GM19455 (cell line): ENCODE data around the gene OBSL1.
A peak's percentile ranks its signal among the peaks of the same experiment; 100 is the strongest.

Source experiments
- ATAC-seq: cut with Tn5 transposase; IDR thresholded peaks from one replicate; pipeline ENCODE4 v1.9.1; 2021; ENCODE audit not compliant: unreplicated experiment

Gene OBSL1

DNA sequence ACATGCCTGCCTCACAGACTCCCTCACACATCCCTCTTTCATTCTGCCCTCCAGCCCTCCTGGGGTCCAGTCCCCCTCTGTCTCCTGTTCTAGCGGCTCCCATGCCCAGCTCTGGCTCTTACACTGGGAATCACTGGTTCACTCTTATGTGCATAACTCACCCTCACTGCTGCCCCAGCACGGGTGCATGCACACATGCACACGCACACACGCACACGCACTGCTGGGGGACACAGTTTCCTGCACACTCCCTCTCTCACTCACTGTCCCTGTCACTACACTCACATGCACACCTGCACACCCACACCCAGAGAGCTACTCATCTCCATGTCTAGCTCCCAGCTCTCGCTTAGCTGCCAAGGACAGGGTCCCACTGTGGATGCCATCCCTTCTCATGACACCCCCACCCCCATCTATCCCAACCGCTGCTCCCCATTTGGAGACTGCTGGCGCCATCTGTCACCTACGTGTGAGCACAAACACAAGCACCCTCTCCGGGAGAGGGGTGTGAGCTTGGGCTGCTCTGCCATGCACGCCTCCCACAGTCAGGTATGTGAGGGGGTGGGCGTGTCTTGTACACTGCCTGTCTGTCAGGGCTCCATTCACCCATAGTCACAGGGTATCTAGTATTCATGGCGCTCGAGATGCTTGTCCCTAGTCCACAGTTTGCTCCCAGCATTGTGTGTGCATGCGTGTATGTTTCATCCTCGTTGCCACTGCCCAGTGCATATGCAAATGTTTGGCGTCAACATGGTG lies 55.3 kb downstream of the OBSL1 start:
- ATAC-seq: no peak

DNA sequence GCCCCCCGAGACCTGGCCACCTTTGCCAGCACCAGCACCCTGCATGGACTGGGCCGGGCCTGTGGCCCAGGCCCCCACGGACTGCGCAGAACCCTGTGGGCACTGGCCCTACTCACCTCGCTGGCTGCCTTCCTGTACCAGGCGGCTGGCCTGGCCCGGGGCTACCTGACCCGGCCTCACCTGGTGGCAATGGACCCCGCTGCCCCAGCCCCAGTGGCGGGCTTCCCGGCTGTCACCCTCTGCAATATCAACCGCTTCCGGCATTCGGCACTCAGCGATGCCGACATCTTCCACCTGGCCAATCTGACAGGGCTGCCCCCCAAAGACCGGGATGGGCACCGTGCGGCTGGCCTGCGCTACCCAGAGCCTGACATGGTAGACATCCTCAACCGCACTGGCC lies 56.5 kb downstream of the OBSL1 start:
- ATAC-seq: no peak

DNA sequence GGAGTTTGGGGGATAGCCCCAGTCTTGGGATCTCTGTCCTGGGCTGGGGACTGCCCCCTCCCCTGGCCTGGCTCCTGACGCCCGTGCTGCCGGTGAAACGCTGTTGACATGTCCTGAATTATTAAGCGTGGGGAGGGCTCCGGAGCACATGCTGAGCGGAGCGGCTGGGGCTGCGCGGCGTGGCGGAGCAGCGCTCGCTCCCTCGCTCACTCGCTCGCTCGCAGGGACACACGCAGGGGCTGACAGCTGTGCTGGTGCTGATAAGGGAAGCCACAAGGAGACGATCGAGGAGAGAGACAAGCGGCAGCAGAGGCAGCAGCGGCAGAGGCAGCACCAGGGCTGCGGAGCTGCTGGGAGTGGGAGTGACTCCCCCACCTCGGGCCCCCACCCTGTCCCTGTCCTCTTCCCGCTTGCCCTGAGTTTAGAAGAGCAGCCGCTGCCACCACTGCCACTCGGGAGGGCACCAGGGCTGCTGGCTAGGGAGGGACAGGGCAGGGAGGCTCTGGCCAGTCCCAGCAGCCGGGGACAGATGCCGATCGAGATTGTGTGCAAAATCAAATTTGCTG lies 57.1 kb downstream of the OBSL1 start, which contains the start of gene ASIC4:
TSS of gene ASIC4 (plus strand) at position 287 of the 566 bp plus-strand sequence. CDS start at position 530, 243 bp downstream.
- no peak for ATAC-seq

DNA sequence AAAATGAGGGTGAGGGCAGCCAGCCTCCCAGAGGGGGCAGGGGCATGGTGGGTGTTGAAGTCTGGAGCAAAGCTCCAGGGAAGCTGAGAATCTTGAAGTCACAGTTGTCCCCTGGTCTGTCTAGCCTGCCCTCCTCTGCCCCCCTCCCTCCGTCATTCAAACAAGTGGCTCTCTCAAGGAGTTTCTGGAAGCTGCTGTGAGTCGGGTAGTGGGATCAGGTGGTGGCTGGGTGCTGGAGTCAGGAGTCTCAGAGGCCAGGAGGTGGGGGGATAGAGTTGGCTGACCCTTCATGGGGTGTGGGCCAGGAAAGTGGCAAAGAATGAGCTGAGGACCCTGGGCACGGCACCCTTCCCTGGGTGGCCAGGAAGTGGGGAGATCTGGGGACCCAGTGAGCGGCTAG lies 57.6 kb downstream of the OBSL1 start:
- ATAC-seq: no peak

DNA sequence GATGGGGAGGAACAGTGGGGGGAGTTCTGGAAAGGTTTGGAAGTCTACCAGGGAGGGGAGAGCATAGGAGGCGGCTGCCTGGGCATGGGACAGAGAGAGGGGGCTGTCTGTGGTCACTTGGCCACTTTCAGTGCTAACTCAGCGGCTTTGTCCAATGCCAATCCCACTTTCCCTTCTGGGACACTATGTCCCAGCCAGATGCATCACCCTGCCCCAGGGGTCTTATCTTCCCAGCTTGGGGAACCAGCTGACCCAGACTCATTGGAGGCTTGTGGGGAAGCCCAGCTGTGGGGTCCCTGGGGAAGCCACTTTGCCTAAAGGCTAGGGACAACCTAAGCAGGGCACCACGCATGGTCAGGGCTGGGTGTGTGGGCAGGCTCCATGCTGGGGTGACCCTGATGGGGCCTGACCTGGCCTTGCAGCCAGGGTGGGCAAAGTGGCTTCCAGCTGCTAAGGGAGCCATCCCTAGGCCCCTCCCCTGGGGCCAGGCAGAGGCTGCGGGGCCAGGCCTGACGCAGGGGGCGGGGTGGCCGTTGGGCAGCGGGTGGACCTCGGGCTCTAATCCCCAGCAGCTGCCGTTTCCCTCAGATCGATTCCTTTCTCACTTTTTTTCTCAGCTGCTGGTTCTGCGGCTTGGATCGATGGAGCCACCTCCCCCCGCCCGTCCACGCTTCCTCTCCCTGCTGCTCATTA lies 58.7 kb downstream of the OBSL1 start:
- ATAC-seq: no peak

DNA sequence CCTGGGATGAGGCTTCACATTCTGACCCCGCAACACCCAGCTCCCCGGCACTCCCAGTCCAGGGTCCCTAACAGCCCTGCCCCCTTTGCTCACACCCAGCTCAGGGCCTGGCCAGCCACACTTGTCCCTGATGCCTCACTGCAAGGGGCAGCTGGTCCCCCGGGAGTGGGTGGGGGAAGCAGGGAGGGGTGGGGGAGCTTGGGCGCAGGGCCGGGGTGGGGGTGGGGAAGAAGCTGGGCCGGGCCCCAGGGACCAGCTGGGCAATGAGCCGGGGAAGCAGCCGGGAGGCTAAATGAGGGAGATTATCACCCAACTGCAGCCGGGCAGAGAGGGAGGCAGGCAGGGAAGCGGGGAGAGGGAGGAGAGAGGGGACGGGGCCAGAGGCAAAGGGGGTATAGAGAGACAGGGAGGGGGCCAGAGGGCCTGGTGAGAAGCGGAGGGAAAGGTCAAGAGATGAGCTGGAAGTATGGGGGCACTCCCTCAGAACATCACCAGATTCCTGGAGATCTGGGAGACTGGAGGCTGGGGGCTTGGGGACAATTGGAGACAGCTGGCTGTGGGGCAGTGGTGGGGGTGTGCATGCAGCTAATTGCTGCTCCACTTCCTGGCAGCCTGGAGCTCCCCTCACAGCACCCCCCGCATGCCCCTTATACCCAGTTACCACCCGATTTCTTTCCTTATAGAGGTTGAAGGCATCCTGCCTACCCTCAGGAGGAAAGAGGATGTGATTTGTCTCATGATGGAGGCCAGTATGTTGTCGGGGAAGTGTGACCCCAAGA lies 59.6 kb downstream of the OBSL1 start:
- ATAC-seq: no peak

DNA sequence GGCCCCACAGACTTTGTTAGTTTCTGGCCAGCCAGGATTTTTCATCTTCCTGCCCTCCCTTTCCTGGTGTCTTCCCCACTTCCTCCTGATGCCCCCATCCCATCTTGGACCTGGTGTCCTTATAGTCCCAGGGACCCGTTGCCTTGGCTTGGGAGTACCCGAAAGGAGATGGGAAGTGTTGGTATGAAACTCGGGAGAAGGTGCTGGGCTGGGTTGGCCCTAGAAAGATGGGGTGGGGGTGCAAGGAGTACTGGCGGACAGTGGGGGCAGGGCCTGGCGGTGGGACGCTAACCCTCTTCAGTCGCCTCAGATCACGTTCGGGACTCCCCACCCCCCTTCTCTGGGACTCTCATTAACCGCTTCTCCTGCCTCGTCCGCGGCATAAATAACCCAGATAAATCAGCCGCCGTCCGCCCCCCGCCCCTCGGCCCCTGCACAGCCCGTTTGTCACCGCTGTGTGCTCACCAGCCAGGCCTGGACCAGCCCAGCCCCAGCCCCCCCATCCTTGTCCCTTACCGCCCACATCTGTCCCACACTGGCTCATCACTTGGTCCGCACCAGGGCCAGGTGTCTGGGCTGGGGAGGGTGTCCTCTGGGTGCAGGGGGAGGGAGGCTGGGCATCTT lies 60.7 kb downstream of the OBSL1 start:
- no peak for ATAC-seq

DNA sequence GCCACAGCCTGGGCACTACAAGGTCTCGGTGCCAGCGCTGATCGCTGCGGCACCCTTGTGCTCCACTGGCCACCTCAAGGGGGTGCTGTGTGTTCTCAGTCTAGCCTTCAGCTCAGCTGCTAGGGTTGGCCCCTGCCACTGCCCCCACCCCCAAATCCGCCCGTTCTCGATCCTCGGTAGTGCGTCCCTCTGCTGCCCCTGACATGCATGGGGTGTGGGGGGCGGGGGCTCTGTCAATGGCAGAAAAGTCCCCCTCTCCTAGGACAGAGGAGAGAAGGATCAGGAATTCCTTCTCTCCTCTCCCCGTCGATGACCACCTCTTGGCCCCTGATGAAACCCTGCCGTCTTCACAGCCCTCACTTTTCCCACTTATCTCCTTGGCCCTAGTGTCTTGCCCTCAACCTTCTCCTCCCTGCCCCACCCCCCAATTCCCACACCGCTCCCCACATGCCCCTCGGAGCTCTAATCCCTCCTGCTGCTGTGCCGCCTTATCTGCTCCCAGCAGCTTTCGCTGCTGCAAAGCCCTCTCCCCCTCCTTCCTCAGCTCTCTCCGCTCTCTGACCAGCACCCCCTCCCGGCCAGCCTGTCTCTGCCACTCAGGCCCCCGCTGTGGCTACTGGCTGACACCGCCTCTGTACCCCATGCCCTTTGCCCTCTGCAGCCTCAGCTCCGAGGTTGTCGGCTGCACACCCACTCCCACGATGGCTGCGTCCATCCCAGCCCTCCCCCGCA lies 61.4 kb downstream of the OBSL1 start:
- ATAC-seq: peak; percentile 60

DNA sequence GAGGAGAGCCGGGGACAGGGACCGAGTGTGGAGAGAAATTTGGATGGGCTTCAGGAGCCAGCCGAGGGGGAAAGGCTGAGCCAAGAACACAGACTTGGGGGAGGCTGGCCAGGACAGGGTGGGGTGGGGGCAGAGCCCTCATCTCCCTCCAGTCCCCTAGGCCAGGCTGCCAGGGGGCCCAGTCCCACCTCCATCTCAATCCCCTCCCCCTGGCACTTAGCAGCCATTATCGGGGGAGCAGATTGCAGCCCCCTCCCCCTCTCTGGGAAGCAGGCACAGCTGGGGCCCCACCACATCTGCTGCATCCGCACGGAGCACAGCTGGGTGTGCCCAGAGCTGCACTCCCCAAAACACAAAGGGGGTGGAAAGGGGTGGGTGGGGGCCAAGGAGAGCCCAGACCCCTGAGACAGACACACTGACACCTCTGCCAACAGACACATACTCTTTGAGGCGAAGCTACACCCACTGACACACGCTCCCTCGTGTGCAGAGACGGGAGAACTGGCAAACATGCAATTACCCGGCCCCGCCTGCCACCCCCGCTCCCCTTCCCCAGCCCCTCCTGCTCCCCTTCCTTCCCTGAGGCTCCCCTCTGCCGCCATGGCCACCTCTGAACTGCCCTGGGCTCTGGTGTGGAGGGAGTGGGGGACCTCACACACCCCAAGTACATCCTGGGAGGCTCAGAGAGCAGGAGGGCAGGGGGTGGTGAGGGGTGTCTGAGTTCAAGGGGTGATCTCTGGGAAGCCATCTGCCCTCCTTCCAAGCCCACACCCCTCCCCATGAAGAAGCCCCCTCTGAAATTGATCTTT lies 62.2 kb downstream of the OBSL1 start:
- peak; percentile 12 for ATAC-seq

DNA sequence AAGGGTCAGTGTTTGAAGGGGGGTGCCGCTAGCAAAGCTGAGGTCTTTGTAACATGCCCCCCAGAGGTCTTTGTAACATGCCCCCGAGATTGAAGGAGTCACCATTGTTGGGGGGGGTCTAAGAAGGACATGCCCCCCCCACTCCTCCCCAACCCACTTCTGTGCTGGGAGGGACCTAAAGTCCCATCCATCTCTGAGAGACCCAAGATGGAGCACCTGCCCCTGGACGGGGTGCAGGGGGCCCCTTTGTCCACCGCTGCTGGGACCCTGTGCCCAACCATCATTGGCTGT lies 63.0 kb downstream of the OBSL1 start:
- no peak for ATAC-seq

DNA sequence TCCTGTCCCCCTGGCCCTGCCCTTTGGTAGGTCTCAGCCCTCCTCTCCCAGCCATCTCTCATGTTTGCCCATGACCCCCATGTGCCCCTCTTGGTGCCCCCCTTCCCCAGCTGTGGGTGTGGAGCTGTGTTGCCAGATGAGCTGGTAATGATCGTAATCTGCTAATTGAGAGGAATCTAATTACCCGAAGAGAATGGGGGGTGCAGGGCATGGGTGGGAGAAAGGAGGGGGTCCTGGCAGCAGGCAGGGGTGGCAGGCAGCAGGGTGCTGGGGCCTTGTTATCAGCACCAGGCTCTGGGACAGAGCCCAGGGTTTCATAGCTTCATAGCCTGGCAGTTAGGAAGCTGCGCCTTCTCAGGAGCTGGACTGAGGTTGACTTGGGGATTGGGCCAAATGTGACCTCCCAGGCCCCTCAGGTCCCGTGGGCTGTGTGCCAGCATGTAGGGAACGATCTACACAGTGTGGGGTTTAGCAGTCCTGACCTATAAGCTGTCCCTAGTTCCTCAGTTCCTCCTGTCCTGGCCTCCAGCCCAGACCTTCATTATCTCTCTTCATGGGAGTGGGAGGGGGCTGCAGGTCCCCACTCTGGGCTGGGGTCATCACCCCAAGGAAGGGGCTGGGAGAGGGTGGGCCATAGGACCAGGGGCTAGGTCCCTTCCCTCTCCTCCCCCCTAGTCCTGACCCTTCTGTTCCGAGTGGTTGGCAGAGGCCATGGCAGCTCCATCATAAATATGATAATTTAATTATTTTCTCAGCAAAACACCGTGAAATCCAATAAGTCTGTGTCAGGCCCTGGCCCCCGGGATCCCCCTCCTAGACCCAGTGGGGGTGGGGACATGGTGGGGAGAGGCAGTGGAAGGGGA lies 63.5 kb downstream of the OBSL1 start:
- ATAC-seq: no peak

DNA sequence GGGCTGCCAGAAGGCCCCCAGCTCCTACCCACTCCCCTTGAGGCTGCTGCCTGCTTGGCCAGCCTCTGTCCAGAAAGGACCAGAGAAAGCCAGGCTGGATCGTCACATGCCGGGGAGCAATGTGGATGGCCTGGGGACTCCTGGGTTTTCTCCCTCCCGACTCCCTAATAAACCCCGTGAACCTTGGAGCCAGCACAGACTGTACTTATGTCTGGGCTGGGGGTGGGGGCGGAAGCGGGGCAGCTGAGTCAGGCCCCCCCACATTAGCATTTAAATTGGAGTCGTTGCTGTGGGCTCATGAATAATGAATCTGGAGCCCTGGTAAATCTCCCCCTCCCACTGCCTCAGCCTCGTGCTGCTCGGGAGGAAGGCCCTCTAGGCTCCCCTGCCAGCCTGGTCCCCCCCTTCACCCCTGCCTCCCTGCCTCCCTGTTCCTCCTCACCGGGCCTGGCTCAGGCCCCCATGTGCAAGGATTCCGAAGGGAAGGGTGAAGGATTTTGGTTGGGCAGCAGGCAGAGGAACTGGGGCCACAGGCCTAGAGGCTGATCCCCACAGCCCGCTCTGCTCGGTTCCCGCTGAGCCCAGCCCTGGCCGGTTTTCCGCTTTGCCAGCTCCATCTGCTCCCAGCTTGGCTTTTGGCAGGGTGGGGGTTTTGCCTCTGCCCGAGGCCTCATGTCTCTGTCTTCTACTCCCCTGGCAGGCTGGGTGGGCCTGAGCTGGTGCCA lies 64.4 kb downstream of the OBSL1 start:
- no peak for ATAC-seq

DNA sequence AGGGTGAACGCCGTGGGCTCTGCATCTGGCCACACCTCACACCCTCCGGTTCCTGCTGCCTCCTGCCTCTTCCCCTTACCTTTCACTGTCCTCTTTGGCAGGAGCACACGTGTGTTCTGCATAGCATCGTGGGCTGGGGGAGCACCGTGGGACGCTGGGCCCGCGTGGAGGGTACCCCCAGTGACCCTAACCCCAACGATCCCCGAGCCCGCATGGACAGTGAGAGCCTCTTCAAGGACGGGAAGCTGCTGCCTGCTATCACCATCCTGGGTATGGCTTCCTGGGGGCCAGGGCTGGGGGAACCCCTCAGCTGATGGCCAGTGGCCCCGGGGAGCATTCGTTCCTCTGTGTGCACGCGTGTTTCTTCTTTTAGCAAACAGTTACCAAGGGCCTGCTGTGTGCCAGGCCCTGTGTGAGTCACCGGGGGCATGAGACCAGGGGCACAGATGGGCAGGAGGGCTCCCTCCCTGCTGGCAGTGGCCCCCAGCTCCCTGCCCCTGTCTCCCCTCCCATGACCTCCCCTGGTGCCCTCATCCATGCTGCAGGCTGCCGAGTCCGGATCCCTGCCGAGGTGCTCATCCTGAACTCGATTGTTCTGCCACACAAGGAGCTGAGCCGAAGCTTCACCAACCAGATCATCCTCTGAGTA lies 65.1 kb downstream of the OBSL1 start:
- no peak for ATAC-seq

DNA sequence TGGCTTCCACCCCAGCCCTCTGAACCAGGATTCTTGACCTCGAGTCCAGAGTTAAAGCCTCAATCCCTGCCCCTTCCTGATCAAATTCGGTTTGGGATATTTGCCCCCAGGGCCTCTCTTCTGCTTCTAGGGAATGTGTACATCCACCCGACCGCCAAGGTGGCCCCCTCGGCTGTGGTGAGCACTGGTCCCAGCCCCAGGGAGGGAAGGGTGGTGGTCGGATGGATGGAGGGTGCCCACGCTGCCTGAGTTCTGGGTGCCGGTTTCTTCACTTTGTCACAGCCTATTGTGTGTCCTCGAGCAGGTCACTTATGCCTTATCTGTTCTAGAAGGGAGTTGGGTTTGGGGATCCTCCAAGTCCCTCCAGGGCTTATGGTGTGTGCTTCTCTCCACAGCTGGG lies 65.8 kb downstream of the OBSL1 start:
- ATAC-seq: no peak

DNA sequence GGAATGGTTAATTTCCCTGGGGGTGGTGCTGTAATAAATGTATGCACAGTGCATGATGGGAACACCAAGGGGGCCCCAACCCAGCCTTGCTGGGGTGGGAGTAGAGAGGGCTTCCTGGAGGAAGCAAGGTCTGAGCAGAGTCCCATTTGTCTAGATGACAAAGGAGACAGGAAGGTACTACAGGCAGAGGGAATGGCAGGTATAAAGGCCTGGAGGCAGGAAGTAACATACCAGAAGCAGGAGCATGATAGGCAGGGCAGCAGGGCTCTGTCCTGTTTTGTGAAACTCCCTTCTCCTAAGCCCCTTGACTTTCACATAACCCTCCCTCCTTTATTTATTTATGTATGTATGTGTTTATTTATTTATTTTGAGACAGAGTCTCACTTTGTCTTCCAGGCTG lies 68.7 kb downstream of the OBSL1 start:
- ATAC-seq: no peak

DNA sequence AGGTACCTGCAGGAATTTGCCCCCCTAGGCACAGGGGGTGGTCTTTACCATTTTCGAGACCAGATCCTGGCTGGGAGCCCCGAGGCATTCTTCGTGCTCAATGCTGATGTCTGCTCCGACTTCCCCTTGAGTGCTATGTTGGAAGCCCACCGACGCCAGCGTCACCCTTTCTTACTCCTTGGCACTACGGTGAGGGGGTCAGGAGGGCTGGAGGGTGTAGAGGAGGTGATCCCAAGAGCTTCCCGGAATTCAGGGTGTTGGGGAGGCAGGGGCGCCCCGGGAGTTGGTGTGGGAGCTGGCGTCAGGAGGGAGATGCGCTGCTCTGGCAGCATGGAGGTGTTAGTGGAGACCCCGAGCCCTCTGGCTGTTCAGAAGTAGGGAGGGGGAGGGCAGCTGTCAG lies 69.5 kb downstream of the OBSL1 start:
- no peak for ATAC-seq
